H9 (cell line): ENCODE results near the gene ZNF687. TPM values are rescaled to one million over a fixed set of nuclear protein-coding genes. Genes with fewer than 3 reads are reported as not detected.
A peak's percentile ranks its signal among the peaks of the same experiment; 100 is the strongest.
"Not testable (repeated sequence)": the region's sequence is repeated elsewhere in the genome, so short reads cannot be mapped to it uniquely, and the experiment has no call there.

Source experiments
- DNase-seq: peaks from one replicate; pipeline ENCODE4 v3.0.0-alpha.2; 2017
- H2AFZ ChIP-seq: one replicate; pipeline ENCODE4 v1.6.1; 2013; ENCODE audit warnings: mild to moderate bottlenecking, low read length, control low read depth, moderate library complexity
- H2AK5ac ChIP-seq: 2 replicates; pipeline ENCODE4 v1.6.1; 2013; ENCODE audit warnings: low read length, control low read depth, mixed read lengths; ENCODE audit not compliant: insufficient read length
- H2BK120ac ChIP-seq: one replicate; pipeline ENCODE4 v1.6.1; 2013; ENCODE audit warnings: low read depth, mild to moderate bottlenecking, low read length, control low read depth, inconsistent platforms; ENCODE audit not compliant: poor library complexity, severe bottlenecking
- H2BK12ac ChIP-seq: 2 replicates; pipeline ENCODE4 v1.6.1; 2013; ENCODE audit warnings: low read length, control low read depth, mixed read lengths, low read depth; ENCODE audit not compliant: insufficient read length
- H2BK15ac ChIP-seq: 2 replicates; pipeline ENCODE4 v1.6.1; 2013; ENCODE audit warnings: low read depth, low read length, control low read depth
- H2BK20ac ChIP-seq: one replicate; pipeline ENCODE4 v1.6.1; 2013; ENCODE audit warnings: low read depth, mild to moderate bottlenecking, low read length, control low read depth, inconsistent platforms; ENCODE audit not compliant: poor library complexity, severe bottlenecking
- H2BK5ac ChIP-seq: 2 replicates; pipeline ENCODE4 v1.6.1; 2013; ENCODE audit warnings: low read length, control low read depth, mixed read lengths; ENCODE audit not compliant: insufficient read length
- H3K14ac ChIP-seq: 2 replicates; pipeline ENCODE4 v1.6.1; 2013; ENCODE audit warnings: low read length, control low read depth; ENCODE audit not compliant: insufficient read depth
- H3K18ac ChIP-seq: 2 replicates; pipeline ENCODE4 v1.6.1; 2013; ENCODE audit warnings: low read depth, mild to moderate bottlenecking, mixed read lengths, low read length, control low read depth; ENCODE audit not compliant: insufficient read length
- H3K23ac ChIP-seq: 2 replicates; pipeline ENCODE4 v1.6.1; 2013; ENCODE audit warnings: low read length, control low read depth, mixed read lengths, low read depth; ENCODE audit not compliant: insufficient read length
- H3K23me2 ChIP-seq: 2 replicates; pipeline ENCODE4 v1.6.1; 2013; ENCODE audit warnings: low read depth, mild to moderate bottlenecking, mixed read lengths, low read length, control low read depth; ENCODE audit not compliant: insufficient read length, poor library complexity, severe bottlenecking
- H3K27ac ChIP-seq: 2 replicates; pipeline ENCODE4 v1.5.1; 2013; ENCODE audit warnings: low read length, control low read depth, mixed read lengths, low read depth; ENCODE audit not compliant: insufficient read length
- H3K27me3 ChIP-seq: 2 replicates; pipeline ENCODE4 v1.6.1; 2013; ENCODE audit warnings: low read length, control low read depth, inconsistent platforms; ENCODE audit not compliant: insufficient read depth
- H3K4ac ChIP-seq: 2 replicates; pipeline ENCODE4 v1.6.1; 2013; ENCODE audit warnings: low read depth, mild to moderate bottlenecking, control low read depth, inconsistent platforms, low read length, moderate library complexity
- H3K4me1 ChIP-seq: 2 replicates; pipeline ENCODE4 v1.6.1; 2013; ENCODE audit warnings: low read length, control low read depth, inconsistent platforms; ENCODE audit not compliant: insufficient read depth
- H3K4me2 ChIP-seq: 2 replicates; pipeline ENCODE4 v1.6.1; 2013; ENCODE audit warnings: low read length, control low read depth, mixed read lengths; ENCODE audit not compliant: insufficient read length, insufficient read depth
- H3K56ac ChIP-seq: 2 replicates; pipeline ENCODE4 v1.6.1; 2013; ENCODE audit warnings: low read depth, mild to moderate bottlenecking, mixed read lengths, low read length, control low read depth; ENCODE audit not compliant: insufficient read length
- H3K79me1 ChIP-seq: 2 replicates; pipeline ENCODE4 v1.6.1; 2013; ENCODE audit warnings: low read depth, mild to moderate bottlenecking, moderate library complexity, low read length, control low read depth, inconsistent platforms; ENCODE audit not compliant: insufficient read depth, poor library complexity, severe bottlenecking
- H3K79me2 ChIP-seq: 2 replicates; pipeline ENCODE4 v1.6.1; 2013; ENCODE audit warnings: low read length, control low read depth, inconsistent platforms; ENCODE audit not compliant: insufficient read depth
- H3K9ac ChIP-seq: 2 replicates; pipeline ENCODE4 v1.6.1; 2013; ENCODE audit warnings: low read length, control low read depth, mixed read lengths; ENCODE audit not compliant: insufficient read length; ENCODE audit errors: extremely low read depth
- H3K9me3 ChIP-seq: one replicate; pipeline ENCODE4 v1.6.1; 2013; ENCODE audit warnings: low read depth, low read length, inconsistent platforms; ENCODE audit not compliant: control insufficient read depth
- H3T11ph ChIP-seq: one replicate; pipeline ENCODE4 v1.6.1; 2013; ENCODE audit warnings: mild to moderate bottlenecking, low read length, control low read depth, inconsistent platforms
- H4K20me1 ChIP-seq: one replicate; pipeline ENCODE4 v1.6.1; 2013; ENCODE audit not compliant: control insufficient read depth, insufficient read length, insufficient read depth
- H4K5ac ChIP-seq: 2 replicates; pipeline ENCODE4 v1.6.1; 2013; ENCODE audit warnings: low read depth, mild to moderate bottlenecking, mixed read lengths, low read length, control low read depth; ENCODE audit not compliant: insufficient read length
- H4K8ac ChIP-seq: replicated peaks from 2 replicates; pipeline ENCODE4 v1.6.1; 2013; ENCODE audit warnings: low read length, control low read depth, mixed read lengths, low read depth; ENCODE audit not compliant: insufficient read length
- H4K91ac ChIP-seq: 2 replicates; pipeline ENCODE4 v1.6.1; 2013; ENCODE audit warnings: low read depth, mild to moderate bottlenecking, moderate library complexity, mixed read lengths, low read length, control low read depth; ENCODE audit not compliant: insufficient read length
- H3K27ac Mint-ChIP-seq, 3 experiments: 2 replicates in 2 of 3; 3 replicates in 1 of 3; pipeline ENCODE4 v1.8.0; 2020 to 2021; ENCODE audit warnings: mixed read lengths in 3 of 3, mild to moderate bottlenecking in 1 of 3, moderate library complexity in 1 of 3
- H3K27me3 Mint-ChIP-seq: 2 replicates; pipeline ENCODE4 v1.8.0; 2021; ENCODE audit warnings: low read depth, mild to moderate bottlenecking, moderate library complexity, mixed read lengths
- H3K36me3 Mint-ChIP-seq, 3 experiments: 2 replicates in 2 of 3; 3 replicates in 1 of 3; pipeline ENCODE4 v1.8.0; 2020 to 2021; ENCODE audit warnings: low read depth in 3 of 3, mixed read lengths in 3 of 3; ENCODE audit not compliant: insufficient read depth in 1 of 3
- H3K4me1 Mint-ChIP-seq, 2 experiments: 2 replicates each; pipeline ENCODE4 v1.8.0; 2020; ENCODE audit warnings: mixed read lengths in 2 of 2
- H3K4me3 Mint-ChIP-seq, 2 experiments: 2 replicates in 1 of 2; 3 replicates in 1 of 2; pipeline ENCODE4 v1.8.0; 2020 to 2021; ENCODE audit warnings: mild to moderate bottlenecking in 2 of 2, mixed read lengths in 2 of 2, moderate library complexity in 1 of 2
- H3K9me3 Mint-ChIP-seq, 2 experiments: 2 replicates in 1 of 2; 3 replicates in 1 of 2; pipeline ENCODE4 v1.8.0; 2020; ENCODE audit warnings: mild to moderate bottlenecking in 2 of 2, mixed read lengths in 2 of 2, moderate library complexity in 1 of 2
- CTCF ChIP-seq: fragments of 200-600 bp; sonication (generic); conservative IDR thresholded peaks from 3 replicates; pipeline ENCODE4 v1.8.0; 2021; ENCODE audit warnings: antibody characterized with exemption, mild to moderate bottlenecking
- WGBS: extraction: QIAGEN DNeasy Blood & Tissue Kit; methylation state at CpG from one replicate; pipeline ENCODE4 v1.1.7; 2013; ENCODE audit warnings: missing lambda C conversion rate, low lambda C conversion rate, mixed read lengths; ENCODE audit not compliant: insufficient read length; ENCODE audit errors: extremely low coverage; 5-methylcytosine and 5-hydroxymethylcytosine counted together
- total RNA-seq: library from RNA; stranded (reverse); gene quantifications from 2 replicates; pipeline ENCODE4 v1.2.1, GENCODE V29; 2021

Gene ZNF687
- total RNA-seq, 1 experiment from 2014 or later = 58.2 TPM

- Histone ChIP-seq H3K18ac (no peak overlapping the region), H3K4me2 (no peak overlapping the region), H3K79me2 (no peaks in the 10 kb centered on the region), H4K5ac (no peak overlapping the region), H3K9me3 (no peaks in the 10 kb centered on the region), H3K14ac (no peak overlapping the region), H3K23me2 (no peaks in the 10 kb centered on the region), H4K20me1 (no peaks in the 10 kb centered on the region), H3K79me1 (no peaks in the 10 kb centered on the region), H3K56ac (no peak overlapping the region), H4K91ac (no peak overlapping the region), H3K27ac (no peak overlapping the region), H4K8ac (no peak overlapping the region), H3K27me3 (no peaks in the 10 kb centered on the region), H2AK5ac (no peak overlapping the region), H2BK120ac (no peak overlapping the region), H3K23ac (no peak overlapping the region), H2BK15ac (no peak overlapping the region), H2BK12ac (no peak overlapping the region), H3K4me1 (no peaks in the 10 kb centered on the region), H2AFZ (no peak overlapping the region), H2BK20ac (no peak overlapping the region), H3K4ac (no peak overlapping the region), H3T11ph (no peak overlapping the region), H3K9ac (no peak overlapping the region), H2BK5ac (no peak overlapping the region)
- no peak for DNase-seq
- Mint-ChIP-seq H3K36me3 (peaks cover 2 to 14% (median 10%) of the 10 kb centered on the region in 3 experiments; a peak in 5 of 7 replicates), H3K9me3 (no peaks in the 10 kb centered on the region), H3K4me1 (no peaks in the 10 kb centered on the region), H3K27me3 (peaks cover 9% of the 10 kb centered on the region), H3K27ac (peak overlapping the region in 2 of 3 experiments; percentile 4 to 78; a peak in 2 of 7 replicates), H3K4me3 (no peak overlapping the region)
- no peak for TF ChIP-seq CTCF
- WGBS = no CpG with 5 or more reads among the region's 3 CpGs
Observed at GRCh38 chr1:151273924-151274466, 8.1 kb upstream of the ZNF687 start.

GRCh38 chr1:151275341-151275740 lies 6.8 kb upstream of the ZNF687 start:
- not testable (repeated sequence) for H3T11ph ChIP-seq, H3K23ac ChIP-seq, H2BK5ac ChIP-seq, H3K4ac ChIP-seq, H3K27ac ChIP-seq, H2BK20ac ChIP-seq, H3K79me2 ChIP-seq, H3K4me3 Mint-ChIP-seq, H3K18ac ChIP-seq, H2BK12ac ChIP-seq, H3K4me2 ChIP-seq, H2BK120ac ChIP-seq, H4K5ac ChIP-seq, H4K8ac ChIP-seq, DNase-seq, H3K9me3 ChIP-seq, H4K20me1 ChIP-seq, H3K9me3 Mint-ChIP-seq, H3K27ac Mint-ChIP-seq, H3K56ac ChIP-seq, H3K4me1 ChIP-seq, H3K27me3 Mint-ChIP-seq, H3K4me1 Mint-ChIP-seq, H3K27me3 ChIP-seq, H3K9ac ChIP-seq, H2AFZ ChIP-seq, H2BK15ac ChIP-seq, H4K91ac ChIP-seq, H2AK5ac ChIP-seq, H3K36me3 Mint-ChIP-seq, H3K14ac ChIP-seq, H3K23me2 ChIP-seq, H3K79me1 ChIP-seq
- no CpG with 5 or more reads among the region's 5 CpGs for WGBS
